Measurements from ENCODE around the gene MCFD2.

Gene MCFD2

DNA sequence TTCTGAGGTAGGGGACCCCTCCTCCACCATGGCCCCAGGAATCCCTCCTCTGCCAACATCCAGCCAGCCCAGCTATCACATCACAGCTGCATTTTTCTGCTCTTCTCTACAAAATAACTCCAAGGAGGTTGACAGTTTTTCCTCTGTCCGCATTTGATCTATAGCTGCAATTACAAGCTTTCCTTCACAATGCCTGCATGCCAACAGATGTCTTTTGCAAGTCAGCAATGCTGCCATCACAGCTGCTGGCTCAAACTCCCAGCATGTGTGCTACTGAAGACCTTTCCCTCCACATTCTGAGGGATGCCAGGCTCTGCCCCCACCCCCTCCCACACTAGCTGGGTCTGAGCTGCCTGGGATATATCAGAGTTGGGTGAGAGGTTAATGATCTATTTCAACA, 51.7 kb downstream of the MCFD2 start:
- Histone ChIP-seq H3K9ac (ENCODE audit: low read depth in 1 of 2, low read length in 2 of 2) (no peak overlapping the region), H3K9me3 (ENCODE audit: control insufficient read depth in 1 of 2, low read length in 2 of 2) (peaks cover 8 to 12% of the 10 kb centered on the region in 2 donors), H3K36me3 (ENCODE audit: control insufficient read depth in 1 of 2, insufficient read depth in 2 of 2, low read length in 2 of 2) (no peaks in the 10 kb centered on the region), H3K27ac (ENCODE audit: low read depth, low read length) (no peak overlapping the region), H3K4me1 (ENCODE audit: control insufficient read depth in 1 of 2, insufficient read depth in 2 of 2, low read length in 2 of 2) (peaks cover 18% of the 10 kb centered on the region in 2 donors), H3K4me3 (ENCODE audit: low read depth in 1 of 2, low read length in 2 of 2) (no peak overlapping the region), H3K27me3 (ENCODE audit: control insufficient read depth in 1 of 2, insufficient read depth in 2 of 2, low read length in 2 of 2) (no peaks in the 10 kb centered on the region)

DNA sequence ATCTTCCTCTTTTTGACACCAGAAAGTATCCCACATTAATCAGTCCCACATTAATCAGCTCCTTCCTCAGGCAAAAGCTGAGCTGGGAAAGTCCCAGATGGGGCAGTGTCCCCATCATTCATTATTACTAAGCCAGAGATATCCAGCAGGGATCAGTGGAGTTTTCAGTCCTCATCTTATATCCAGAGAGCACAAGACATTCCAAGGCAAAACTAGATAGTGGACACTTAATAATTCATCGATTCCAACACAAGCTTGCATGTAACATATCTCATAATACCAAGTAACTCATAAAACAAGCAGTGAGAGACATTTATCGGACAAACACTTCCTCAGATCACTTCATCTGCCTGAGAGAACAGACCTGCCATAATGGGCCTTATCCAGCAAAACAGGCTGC, 53.1 kb downstream of the MCFD2 start:
- no peak overlapping the region for H3K27ac ChIP-seq (ENCODE audit: low read depth, low read length)

GRCh38 chr2:46861916-46862315, 53.7 kb downstream of the MCFD2 start:
- Histone ChIP-seq H3K27me3 (ENCODE audit: control insufficient read depth in 1 of 2, insufficient read depth in 2 of 2, low read length in 2 of 2) (no peaks in the 10 kb centered on the region), H3K4me1 (ENCODE audit: control insufficient read depth in 1 of 2, insufficient read depth in 2 of 2, low read length in 2 of 2) (peaks cover 21 to 25% of the 10 kb centered on the region in 2 donors), H3K4me3 (ENCODE audit: low read depth in 1 of 2, low read length in 2 of 2) (no peak overlapping the region), H3K27ac (ENCODE audit: low read depth, low read length) (no peak overlapping the region), H3K9me3 (ENCODE audit: control insufficient read depth in 1 of 2, low read length in 2 of 2) (peaks cover 8 to 12% of the 10 kb centered on the region in 2 donors), H3K36me3 (ENCODE audit: control insufficient read depth in 1 of 2, insufficient read depth in 2 of 2, low read length in 2 of 2) (no peaks in the 10 kb centered on the region), H3K9ac (ENCODE audit: low read depth in 1 of 2, low read length in 2 of 2) (no peak overlapping the region)

More for the DNA sequence above, 53.1 kb downstream of the MCFD2 start:
- peaks cover 8 to 12% of the 10 kb centered on the region in 2 donors for H3K9me3 ChIP-seq (ENCODE audit: control insufficient read depth in 1 of 2, low read length in 2 of 2)
- no peaks in the 10 kb centered on the region for H3K36me3 ChIP-seq (ENCODE audit: control insufficient read depth in 1 of 2, insufficient read depth in 2 of 2, low read length in 2 of 2)
- H3K27me3 ChIP-seq (ENCODE audit: control insufficient read depth in 1 of 2, insufficient read depth in 2 of 2, low read length in 2 of 2) = no peaks in the 10 kb centered on the region
- no peak overlapping the region for H3K4me3 ChIP-seq (ENCODE audit: low read depth in 1 of 2, low read length in 2 of 2)
- H3K4me1 ChIP-seq (ENCODE audit: control insufficient read depth in 1 of 2, insufficient read depth in 2 of 2, low read length in 2 of 2) = peaks cover 23 to 27% of the 10 kb centered on the region in 2 donors
- no peak overlapping the region for H3K9ac ChIP-seq (ENCODE audit: low read depth in 1 of 2, low read length in 2 of 2)

DNA sequence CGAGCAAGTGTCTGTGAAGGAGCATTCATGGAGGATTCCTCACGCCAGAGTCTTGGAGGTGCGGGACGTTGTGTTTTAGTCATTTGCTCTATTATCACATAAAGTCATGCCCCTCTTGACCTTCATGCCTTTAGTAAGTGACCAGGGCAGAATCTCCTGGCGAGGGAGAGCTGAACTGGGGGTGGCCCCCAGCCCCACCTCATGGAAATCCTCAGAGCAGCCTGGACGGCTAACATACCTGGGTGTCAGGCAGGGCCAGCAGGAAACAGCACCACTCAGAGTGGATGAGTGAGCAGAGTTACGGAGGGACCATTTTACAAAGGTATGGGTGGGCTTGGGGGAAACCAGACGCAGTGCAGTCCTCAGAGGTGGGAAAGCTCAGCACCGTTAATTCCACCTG, 56.1 kb downstream of the MCFD2 start:
- Histone ChIP-seq H3K27ac (ENCODE audit: low read depth, low read length) (no peak overlapping the region), H3K27me3 (ENCODE audit: control insufficient read depth in 1 of 2, insufficient read depth in 2 of 2, low read length in 2 of 2) (no peaks in the 10 kb centered on the region), H3K9ac (ENCODE audit: low read depth in 1 of 2, low read length in 2 of 2) (no peak overlapping the region), H3K9me3 (ENCODE audit: control insufficient read depth in 1 of 2, low read length in 2 of 2) (peaks cover 2% of the 10 kb centered on the region in 2 donors), H3K36me3 (ENCODE audit: control insufficient read depth in 1 of 2, insufficient read depth in 2 of 2, low read length in 2 of 2) (no peaks in the 10 kb centered on the region), H3K4me3 (ENCODE audit: low read depth in 1 of 2, low read length in 2 of 2) (no peak overlapping the region), H3K4me1 (ENCODE audit: control insufficient read depth in 1 of 2, insufficient read depth in 2 of 2, low read length in 2 of 2) (peaks cover 9 to 11% of the 10 kb centered on the region in 2 donors)

GRCh38 chr2:46858702-46859090, 56.9 kb downstream of the MCFD2 start:
- H3K9me3 ChIP-seq (ENCODE audit: control insufficient read depth in 1 of 2, low read length in 2 of 2) = no peaks in the 10 kb centered on the region
- H3K4me1 ChIP-seq (ENCODE audit: control insufficient read depth in 1 of 2, insufficient read depth in 2 of 2, low read length in 2 of 2) = peaks cover 9 to 11% of the 10 kb centered on the region in 2 donors
- H3K4me3 ChIP-seq (ENCODE audit: low read depth in 1 of 2, low read length in 2 of 2) = no peak overlapping the region
- H3K9ac ChIP-seq (ENCODE audit: low read depth in 1 of 2, low read length in 2 of 2) = no peak overlapping the region
- H3K27ac ChIP-seq (ENCODE audit: low read depth, low read length) = no peak overlapping the region
- no peaks in the 10 kb centered on the region for H3K36me3 ChIP-seq (ENCODE audit: control insufficient read depth in 1 of 2, insufficient read depth in 2 of 2, low read length in 2 of 2)
- H3K27me3 ChIP-seq (ENCODE audit: control insufficient read depth in 1 of 2, insufficient read depth in 2 of 2, low read length in 2 of 2) = no peaks in the 10 kb centered on the region

- Histone ChIP-seq H3K36me3 (ENCODE audit: control insufficient read depth in 1 of 2, insufficient read depth in 2 of 2, low read length in 2 of 2) (no peaks in the 10 kb centered on the region), H3K9me3 (ENCODE audit: control insufficient read depth in 1 of 2, low read length in 2 of 2) (no peaks in the 10 kb centered on the region), H3K9ac (ENCODE audit: low read depth in 1 of 2, low read length in 2 of 2) (no peak overlapping the region), H3K27me3 (ENCODE audit: control insufficient read depth in 1 of 2, insufficient read depth in 2 of 2, low read length in 2 of 2) (no peaks in the 10 kb centered on the region), H3K4me1 (ENCODE audit: control insufficient read depth in 1 of 2, insufficient read depth in 2 of 2, low read length in 2 of 2) (peaks cover 9 to 11% of the 10 kb centered on the region in 2 donors), H3K4me3 (ENCODE audit: low read depth in 1 of 2, low read length in 2 of 2) (no peak overlapping the region), H3K27ac (ENCODE audit: low read depth, low read length) (no peak overlapping the region)
Observed at GRCh38 chr2:46857871-46858701, 57.5 kb downstream of the MCFD2 start.

- Histone ChIP-seq H3K9me3 (ENCODE audit: control insufficient read depth in 1 of 2, low read length in 2 of 2) (no peaks in the 10 kb centered on the region), H3K36me3 (ENCODE audit: control insufficient read depth in 1 of 2, insufficient read depth in 2 of 2, low read length in 2 of 2) (no peaks in the 10 kb centered on the region), H3K9ac (ENCODE audit: low read depth in 1 of 2, low read length in 2 of 2) (no peak overlapping the region), H3K4me1 (ENCODE audit: control insufficient read depth in 1 of 2, insufficient read depth in 2 of 2, low read length in 2 of 2) (peaks cover 9 to 11% of the 10 kb centered on the region in 2 donors), H3K27me3 (ENCODE audit: control insufficient read depth in 1 of 2, insufficient read depth in 2 of 2, low read length in 2 of 2) (no peaks in the 10 kb centered on the region), H3K4me3 (ENCODE audit: low read depth in 1 of 2, low read length in 2 of 2) (no peak overlapping the region), H3K27ac (ENCODE audit: low read depth, low read length) (peak overlapping the region; percentile 13)
Observed at GRCh38 chr2:46856336-46856735, 59.3 kb downstream of the MCFD2 start.

GRCh38 chr2:46855805-46856204, 59.8 kb downstream of the MCFD2 start:
- Histone ChIP-seq H3K9ac (ENCODE audit: low read depth in 1 of 2, low read length in 2 of 2) (no peak overlapping the region), H3K9me3 (ENCODE audit: control insufficient read depth in 1 of 2, low read length in 2 of 2) (no peaks in the 10 kb centered on the region), H3K4me1 (ENCODE audit: control insufficient read depth in 1 of 2, insufficient read depth in 2 of 2, low read length in 2 of 2) (peaks cover 9 to 12% of the 10 kb centered on the region in 2 donors), H3K4me3 (ENCODE audit: low read depth in 1 of 2, low read length in 2 of 2) (no peak overlapping the region), H3K36me3 (ENCODE audit: control insufficient read depth in 1 of 2, insufficient read depth in 2 of 2, low read length in 2 of 2) (no peaks in the 10 kb centered on the region), H3K27me3 (ENCODE audit: control insufficient read depth in 1 of 2, insufficient read depth in 2 of 2, low read length in 2 of 2) (no peaks in the 10 kb centered on the region), H3K27ac (ENCODE audit: low read depth, low read length) (peak overlapping the region; percentile 13)

DNA sequence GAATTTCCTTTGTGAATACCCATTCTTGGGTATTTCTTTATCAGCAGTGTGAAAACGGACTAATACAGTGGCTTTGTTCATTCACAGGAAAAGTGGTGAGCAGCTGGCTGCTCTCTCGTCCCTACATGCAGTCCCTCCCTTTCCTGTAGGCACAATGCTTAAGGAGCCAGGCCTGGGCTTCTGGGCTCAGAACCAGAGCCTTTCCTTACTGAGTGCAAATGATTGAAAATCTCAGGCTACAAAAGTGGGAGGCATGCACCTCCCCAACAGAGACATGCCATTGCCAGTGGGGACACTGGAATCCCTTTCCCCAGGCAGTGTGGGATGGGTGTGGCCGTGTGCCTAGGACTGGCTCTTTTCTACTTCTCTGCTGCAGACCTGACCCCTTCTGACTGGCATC, 61.3 kb downstream of the MCFD2 start:
- Histone ChIP-seq H3K27ac (ENCODE audit: low read depth, low read length) (peak overlapping the region; percentile 64), H3K4me1 (ENCODE audit: control insufficient read depth in 1 of 2, insufficient read depth in 2 of 2, low read length in 2 of 2) (peaks cover 23 to 28% of the 10 kb centered on the region in 2 donors), H3K27me3 (ENCODE audit: control insufficient read depth in 1 of 2, insufficient read depth in 2 of 2, low read length in 2 of 2) (no peaks in the 10 kb centered on the region), H3K4me3 (ENCODE audit: low read depth in 1 of 2, low read length in 2 of 2) (no peak overlapping the region), H3K9ac (ENCODE audit: low read depth in 1 of 2, low read length in 2 of 2) (no peak overlapping the region), H3K36me3 (ENCODE audit: control insufficient read depth in 1 of 2, insufficient read depth in 2 of 2, low read length in 2 of 2) (no peaks in the 10 kb centered on the region), H3K9me3 (ENCODE audit: control insufficient read depth in 1 of 2, low read length in 2 of 2) (no peaks in the 10 kb centered on the region)

DNA sequence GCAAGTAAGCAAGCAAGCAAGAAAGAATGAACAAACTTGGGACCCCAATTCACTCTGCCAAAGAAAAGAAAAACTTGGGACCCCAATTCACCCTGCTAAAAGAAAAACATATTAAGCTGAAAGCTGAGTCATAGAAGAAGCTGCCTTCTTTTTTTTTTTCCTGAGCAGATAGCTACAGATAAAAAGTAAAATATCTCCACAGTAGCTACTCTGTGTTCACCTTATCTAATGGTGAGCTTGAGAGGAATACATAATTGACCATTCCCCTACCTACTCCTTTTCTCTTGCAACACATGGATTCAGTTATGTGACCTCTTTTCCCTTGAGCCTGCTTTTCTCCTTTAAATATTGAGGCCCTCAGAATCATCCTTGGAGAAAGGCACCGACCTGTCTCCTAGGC, 63.0 kb downstream of the MCFD2 start:
- Histone ChIP-seq H3K4me3 (ENCODE audit: low read depth in 1 of 2, low read length in 2 of 2) (no peak overlapping the region), H3K9ac (ENCODE audit: low read depth in 1 of 2, low read length in 2 of 2) (no peak overlapping the region), H3K27ac (ENCODE audit: low read depth, low read length) (no peak overlapping the region), H3K36me3 (ENCODE audit: control insufficient read depth in 1 of 2, insufficient read depth in 2 of 2, low read length in 2 of 2) (no peaks in the 10 kb centered on the region), H3K9me3 (ENCODE audit: control insufficient read depth in 1 of 2, low read length in 2 of 2) (no peaks in the 10 kb centered on the region), H3K27me3 (ENCODE audit: control insufficient read depth in 1 of 2, insufficient read depth in 2 of 2, low read length in 2 of 2) (no peaks in the 10 kb centered on the region), H3K4me1 (ENCODE audit: control insufficient read depth in 1 of 2, insufficient read depth in 2 of 2, low read length in 2 of 2) (peaks cover 31 to 39% of the 10 kb centered on the region in 2 donors)

Measured in duodenal mucosa (tissue), 2 donors.